ENCODE results near the gene GRM4. TPM values are rescaled to one million over a fixed set of nuclear protein-coding genes. Genes with fewer than 3 reads are reported as not detected.

The GRM4 gene
- total and polyA plus RNA-seq, 9 of the 15 experiments (the other 6 are each of a cell fraction or from before 2014, with no cell fraction given) = 0.18 TPM; not detected in 8

DNA sequence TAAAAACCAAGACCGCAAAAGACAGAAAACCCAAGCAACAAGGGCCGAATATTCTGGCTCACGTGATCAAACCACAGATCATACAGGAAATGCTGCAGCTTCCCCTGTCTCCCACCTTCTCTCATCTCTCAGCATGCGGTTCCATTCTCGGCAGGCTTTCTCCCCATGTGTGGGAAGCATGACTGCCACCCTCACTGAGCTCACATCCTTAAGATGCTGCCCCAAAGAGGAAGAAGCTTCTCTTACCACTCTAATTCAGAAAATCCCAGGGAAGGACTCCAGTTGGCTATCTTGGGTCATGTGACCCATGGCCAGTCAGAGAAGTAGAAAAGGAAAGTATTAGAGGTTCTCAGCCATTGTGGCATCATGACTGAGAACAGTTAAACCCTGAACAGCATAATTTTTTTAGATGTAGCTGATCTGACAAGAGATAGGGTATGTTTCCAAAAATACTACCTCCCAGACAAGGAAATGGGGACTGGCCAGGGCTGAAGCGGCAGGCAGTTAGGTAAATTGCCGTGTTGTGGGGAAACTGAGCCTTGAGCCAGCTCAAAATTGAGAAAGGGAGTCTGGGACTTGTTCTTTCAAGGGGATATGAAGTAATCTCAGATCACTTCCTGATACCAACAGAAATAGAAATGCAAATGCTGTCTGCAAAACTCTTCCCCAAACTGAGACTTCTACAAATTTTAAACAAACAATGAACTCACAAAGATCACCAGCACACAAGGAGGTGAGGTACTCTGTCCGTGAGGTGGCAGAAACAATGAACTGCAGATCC is 37.1 kb upstream of the GRM4 start (continued):
- TF ChIP-seq CBFA2T2 (conservative IDR thresholded peaks at IDR 0.05) = 0 out of 2 replicates have a peak, but pooled peaks have one; percentile 10
- no peak for TF ChIP-seq KHSRP (IDR thresholded peaks at IDR 0.05)
- TF ChIP-seq POLR2AphosphoS2 (IDR thresholded peaks at IDR 0.05; ENCODE audit: low read length) = no peak
- no peak for TF ChIP-seq KAT7 (CRISPR knock-in tag; IDR thresholded peaks at IDR 0.05; ENCODE audit: borderline replicate concordance)
- TF ChIP-seq NFYB (IDR thresholded peaks at IDR 0.05; ENCODE audit: extremely low read depth, insufficient read length) = peak; percentile 9
- TF ChIP-seq, protein P1, sequence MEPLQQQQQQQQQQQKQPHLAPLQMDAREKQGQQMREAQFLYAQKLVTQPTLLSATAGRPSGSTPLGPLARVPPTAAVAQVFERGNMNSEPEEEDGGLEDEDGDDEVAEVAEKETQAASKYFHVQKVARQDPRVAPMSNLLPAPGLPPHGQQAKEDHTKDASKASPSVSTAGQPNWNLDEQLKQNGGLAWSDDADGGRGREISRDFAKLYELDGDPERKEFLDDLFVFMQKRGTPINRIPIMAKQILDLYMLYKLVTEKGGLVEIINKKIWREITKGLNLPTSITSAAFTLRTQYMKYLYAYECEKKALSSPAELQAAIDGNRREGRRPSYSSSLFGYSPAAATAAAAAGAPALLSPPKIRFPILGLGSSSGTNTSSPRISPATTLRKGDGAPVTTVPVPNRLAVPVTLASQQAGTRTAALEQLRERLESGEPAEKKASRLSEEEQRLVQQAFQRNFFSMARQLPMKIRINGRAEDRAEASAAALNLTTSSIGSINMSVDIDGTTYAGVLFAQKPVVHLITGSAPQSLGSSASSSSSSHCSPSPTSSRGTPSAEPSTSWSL (CRISPR knock-in tag; IDR thresholded peaks at IDR 0.05; ENCODE audit: borderline replicate concordance) = no peak
- TF ChIP-seq, protein P2, sequence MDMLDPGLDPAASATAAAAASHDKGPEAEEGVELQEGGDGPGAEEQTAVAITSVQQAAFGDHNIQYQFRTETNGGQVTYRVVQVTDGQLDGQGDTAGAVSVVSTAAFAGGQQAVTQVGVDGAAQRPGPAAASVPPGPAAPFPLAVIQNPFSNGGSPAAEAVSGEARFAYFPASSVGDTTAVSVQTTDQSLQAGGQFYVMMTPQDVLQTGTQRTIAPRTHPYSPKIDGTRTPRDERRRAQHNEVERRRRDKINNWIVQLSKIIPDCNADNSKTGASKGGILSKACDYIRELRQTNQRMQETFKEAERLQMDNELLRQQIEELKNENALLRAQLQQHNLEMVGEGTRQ (CRISPR knock-in tag; IDR thresholded peaks at IDR 0.05) = peak; percentile 64
- no peak for TF ChIP-seq ZNF253 (CRISPR knock-in tag; conservative IDR thresholded peaks at IDR 0.05)
- TF ChIP-seq RFX1 (IDR thresholded peaks at IDR 0.05) = no peak
- no peak for TF ChIP-seq JUNB (CRISPR knock-in tag; conservative IDR thresholded peaks at IDR 0.05)
- TF ChIP-seq, protein P3, sequence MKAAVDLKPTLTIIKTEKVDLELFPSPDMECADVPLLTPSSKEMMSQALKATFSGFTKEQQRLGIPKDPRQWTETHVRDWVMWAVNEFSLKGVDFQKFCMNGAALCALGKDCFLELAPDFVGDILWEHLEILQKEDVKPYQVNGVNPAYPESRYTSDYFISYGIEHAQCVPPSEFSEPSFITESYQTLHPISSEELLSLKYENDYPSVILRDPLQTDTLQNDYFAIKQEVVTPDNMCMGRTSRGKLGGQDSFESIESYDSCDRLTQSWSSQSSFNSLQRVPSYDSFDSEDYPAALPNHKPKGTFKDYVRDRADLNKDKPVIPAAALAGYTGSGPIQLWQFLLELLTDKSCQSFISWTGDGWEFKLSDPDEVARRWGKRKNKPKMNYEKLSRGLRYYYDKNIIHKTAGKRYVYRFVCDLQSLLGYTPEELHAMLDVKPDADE (conservative IDR thresholded peaks at IDR 0.05; ENCODE audit: control insufficient read depth, low read depth, low read length) = no peak
- no peak for TF ChIP-seq MBD2 (IDR thresholded peaks at IDR 0.05; ENCODE audit: borderline replicate concordance, low read depth)
- TF ChIP-seq CHD4 (IDR thresholded peaks at IDR 0.05; ENCODE audit: insufficient read depth, insufficient replicate concordance, low read depth, low read length, poor library complexity, severe bottlenecking) = no peak
- no peak for TF ChIP-seq ZNF668 (CRISPR knock-in tag; IDR thresholded peaks at IDR 0.05)
- TF ChIP-seq, protein P4, sequence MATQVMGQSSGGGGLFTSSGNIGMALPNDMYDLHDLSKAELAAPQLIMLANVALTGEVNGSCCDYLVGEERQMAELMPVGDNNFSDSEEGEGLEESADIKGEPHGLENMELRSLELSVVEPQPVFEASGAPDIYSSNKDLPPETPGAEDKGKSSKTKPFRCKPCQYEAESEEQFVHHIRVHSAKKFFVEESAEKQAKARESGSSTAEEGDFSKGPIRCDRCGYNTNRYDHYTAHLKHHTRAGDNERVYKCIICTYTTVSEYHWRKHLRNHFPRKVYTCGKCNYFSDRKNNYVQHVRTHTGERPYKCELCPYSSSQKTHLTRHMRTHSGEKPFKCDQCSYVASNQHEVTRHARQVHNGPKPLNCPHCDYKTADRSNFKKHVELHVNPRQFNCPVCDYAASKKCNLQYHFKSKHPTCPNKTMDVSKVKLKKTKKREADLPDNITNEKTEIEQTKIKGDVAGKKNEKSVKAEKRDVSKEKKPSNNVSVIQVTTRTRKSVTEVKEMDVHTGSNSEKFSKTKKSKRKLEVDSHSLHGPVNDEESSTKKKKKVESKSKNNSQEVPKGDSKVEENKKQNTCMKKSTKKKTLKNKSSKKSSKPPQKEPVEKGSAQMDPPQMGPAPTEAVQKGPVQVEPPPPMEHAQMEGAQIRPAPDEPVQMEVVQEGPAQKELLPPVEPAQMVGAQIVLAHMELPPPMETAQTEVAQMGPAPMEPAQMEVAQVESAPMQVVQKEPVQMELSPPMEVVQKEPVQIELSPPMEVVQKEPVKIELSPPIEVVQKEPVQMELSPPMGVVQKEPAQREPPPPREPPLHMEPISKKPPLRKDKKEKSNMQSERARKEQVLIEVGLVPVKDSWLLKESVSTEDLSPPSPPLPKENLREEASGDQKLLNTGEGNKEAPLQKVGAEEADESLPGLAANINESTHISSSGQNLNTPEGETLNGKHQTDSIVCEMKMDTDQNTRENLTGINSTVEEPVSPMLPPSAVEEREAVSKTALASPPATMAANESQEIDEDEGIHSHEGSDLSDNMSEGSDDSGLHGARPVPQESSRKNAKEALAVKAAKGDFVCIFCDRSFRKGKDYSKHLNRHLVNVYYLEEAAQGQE (IDR thresholded peaks at IDR 0.05; ENCODE audit: borderline replicate concordance) = no peak
- TF ChIP-seq, protein P4 (CRISPR knock-in tag; IDR thresholded peaks at IDR 0.05; ENCODE audit: low read depth) = no peak
